ENCODE measurements around the gene ALOXE3.

DNA sequence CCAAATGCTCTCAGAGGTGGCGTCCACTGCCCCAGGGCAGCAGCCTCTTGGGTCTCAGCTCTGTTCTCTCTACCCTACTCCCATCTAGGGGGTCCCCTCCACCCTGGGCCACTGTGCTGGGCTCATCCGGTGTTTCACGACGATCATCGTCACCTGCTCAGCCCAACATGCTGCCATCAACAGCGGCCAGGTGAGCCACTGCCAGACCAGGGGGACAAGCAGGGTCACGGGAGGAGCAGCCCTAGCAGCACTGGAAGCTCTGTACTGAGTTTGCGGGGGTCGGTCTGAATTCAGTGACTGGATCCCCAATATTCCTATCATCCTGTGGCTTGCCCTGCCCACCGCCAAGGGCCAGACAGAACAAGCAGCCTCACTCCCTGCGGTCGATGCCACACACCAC lies 46.8 kb downstream of the ALOXE3 start:
- TF ChIP-seq EZH2phosphoT487 (IDR thresholded peaks at IDR 0.05; ENCODE audit: unreplicated experiment) (no peak), POLR2AphosphoS5 (IDR thresholded peaks at IDR 0.05; ENCODE audit: low read depth) (no peak), REST (IDR thresholded peaks at IDR 0.05; ENCODE audit: unreplicated experiment) (no peak), EZH2 (IDR thresholded peaks at IDR 0.05; ENCODE audit: low read depth, unreplicated experiment) (no peak), JUNB (IDR thresholded peaks at IDR 0.05; ENCODE audit: unreplicated experiment) (no peak), NANOG (IDR thresholded peaks at IDR 0.05; ENCODE audit: borderline replicate concordance) (no peak)
- TF ChIP-seq, protein P1, sequence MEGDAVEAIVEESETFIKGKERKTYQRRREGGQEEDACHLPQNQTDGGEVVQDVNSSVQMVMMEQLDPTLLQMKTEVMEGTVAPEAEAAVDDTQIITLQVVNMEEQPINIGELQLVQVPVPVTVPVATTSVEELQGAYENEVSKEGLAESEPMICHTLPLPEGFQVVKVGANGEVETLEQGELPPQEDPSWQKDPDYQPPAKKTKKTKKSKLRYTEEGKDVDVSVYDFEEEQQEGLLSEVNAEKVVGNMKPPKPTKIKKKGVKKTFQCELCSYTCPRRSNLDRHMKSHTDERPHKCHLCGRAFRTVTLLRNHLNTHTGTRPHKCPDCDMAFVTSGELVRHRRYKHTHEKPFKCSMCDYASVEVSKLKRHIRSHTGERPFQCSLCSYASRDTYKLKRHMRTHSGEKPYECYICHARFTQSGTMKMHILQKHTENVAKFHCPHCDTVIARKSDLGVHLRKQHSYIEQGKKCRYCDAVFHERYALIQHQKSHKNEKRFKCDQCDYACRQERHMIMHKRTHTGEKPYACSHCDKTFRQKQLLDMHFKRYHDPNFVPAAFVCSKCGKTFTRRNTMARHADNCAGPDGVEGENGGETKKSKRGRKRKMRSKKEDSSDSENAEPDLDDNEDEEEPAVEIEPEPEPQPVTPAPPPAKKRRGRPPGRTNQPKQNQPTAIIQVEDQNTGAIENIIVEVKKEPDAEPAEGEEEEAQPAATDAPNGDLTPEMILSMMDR (conservative IDR thresholded peaks at IDR 0.05; ENCODE audit: low read depth in 2 of 2) = no peak

Measured in GM23338 (cell line).